Activated CD8-positive, alpha-beta memory T cell treated with anti-CD3 and anti-CD28 coated beads, Interleukin-2, amount 50 U/mL, for 48 hours (primary cell): Measurements from ENCODE around the gene ARHGAP4.
A peak's percentile ranks its signal among the peaks of the same experiment; 100 is the strongest.

Experiments
- DNase-seq: peaks from one replicate; pipeline ENCODE4 v3.0.0-alpha.2; 2020

Gene ARHGAP4

DNA sequence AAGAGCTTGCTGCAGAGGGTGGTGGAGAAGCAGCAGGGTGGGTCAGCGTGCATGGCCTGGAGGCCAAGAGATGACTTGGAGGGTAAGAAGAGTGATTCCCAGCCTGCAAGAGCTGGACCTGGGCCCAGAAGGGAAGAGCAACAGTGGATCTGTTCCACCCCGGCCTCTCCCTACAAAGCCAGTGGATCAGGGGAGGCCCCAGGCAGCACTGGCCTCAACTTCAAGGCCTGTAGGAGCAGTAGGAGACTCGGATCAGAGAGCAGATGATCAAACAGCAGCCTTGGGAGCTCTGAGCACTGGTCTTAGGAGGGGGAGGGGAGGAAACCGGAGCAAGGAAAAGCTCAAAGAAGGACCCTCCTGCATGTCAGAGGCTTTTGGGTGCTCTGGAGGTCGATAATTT, 47.7 kb downstream of the ARHGAP4 start:
- no peak for DNase-seq

DNA sequence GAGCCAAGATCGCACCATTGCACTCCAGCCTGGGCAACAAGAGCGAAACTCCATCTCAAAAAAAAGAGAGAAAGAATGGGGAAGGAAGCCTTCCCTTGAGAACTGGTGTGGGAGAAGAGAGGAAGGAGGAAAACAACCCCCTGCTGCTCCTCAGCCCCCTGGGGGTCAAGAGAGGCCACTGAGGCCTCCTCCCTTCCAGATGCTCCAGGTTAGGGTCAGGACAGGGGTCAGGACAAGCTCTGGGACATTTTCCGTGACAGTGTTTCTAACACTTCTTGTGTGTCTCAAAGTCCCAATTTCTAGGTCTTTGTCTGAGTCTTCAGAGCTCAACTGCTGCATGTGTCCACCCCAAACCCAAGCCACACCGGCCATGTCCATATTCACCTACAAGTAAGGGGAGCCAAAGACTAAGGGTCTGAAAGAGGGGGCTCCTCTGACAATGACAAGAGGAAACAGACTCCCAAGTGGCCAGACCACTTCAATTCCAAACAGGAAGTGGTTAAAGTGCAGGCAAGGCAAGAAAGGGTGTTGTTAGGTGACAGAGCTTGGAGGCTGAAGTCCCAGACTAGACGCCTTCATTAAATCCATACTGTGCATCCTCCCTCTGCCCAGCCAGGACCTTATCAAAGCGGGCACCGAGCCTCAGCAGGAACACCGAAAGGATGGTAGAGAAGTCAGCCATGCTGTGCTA, 48.3 kb downstream of the ARHGAP4 start:
- DNase-seq, result no peak

DNA sequence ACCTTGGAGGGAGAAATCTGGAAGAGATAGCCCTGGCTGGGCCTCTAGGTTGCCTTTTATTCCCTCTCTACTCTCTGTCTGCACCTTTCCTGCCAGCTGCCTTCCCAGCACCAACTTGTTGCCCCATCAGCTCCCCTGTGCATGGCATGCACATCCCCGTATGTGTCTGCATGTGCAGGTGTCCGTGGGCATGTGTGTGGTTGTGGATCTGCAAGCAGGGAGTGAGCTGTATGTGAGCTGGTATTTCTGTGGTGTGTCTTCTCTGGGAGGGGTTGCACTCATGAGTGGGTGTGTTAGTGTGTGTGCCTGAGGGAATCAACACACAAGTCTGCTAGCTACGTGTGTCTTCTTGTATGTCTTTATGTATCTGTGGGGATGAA, 50.0 kb downstream of the ARHGAP4 start:
- no peak for DNase-seq

DNA sequence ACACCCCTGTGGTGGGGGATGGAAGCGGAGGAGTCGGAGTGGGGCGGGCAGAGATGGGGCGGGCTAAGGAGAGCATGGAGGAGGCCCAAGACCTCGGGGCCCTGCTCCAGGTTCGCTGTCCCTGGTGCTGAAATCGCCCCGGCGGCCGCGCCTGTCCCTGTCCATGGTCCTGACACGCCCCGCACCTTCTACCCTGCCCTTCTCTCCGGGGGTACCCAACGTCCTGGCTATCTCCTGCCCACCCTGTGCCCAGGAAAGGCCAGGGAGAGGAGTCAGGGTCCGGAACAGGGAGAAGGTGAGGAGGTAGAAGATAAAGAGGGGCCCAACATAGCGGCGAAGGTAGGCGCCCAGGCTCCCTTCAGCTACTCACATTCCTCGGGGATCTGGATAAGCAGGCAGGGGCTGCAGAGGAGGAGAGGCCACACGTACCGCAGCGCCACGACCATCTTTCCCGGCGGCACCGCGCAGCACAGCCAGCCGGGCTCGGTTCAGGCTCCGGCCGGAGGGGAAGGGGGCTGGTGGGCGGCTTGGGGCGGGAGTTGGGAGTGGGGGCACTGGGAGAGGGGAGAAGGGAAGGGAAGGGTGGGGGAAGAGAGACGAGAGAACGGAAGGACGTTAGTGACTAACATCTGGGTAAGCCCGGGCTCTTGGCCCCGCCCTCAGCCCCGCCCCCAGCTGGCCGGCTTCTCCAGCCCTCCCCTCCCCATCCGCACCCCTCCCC, 50.5 kb downstream of the ARHGAP4 start:
- peak; percentile 90 for DNase-seq

DNA sequence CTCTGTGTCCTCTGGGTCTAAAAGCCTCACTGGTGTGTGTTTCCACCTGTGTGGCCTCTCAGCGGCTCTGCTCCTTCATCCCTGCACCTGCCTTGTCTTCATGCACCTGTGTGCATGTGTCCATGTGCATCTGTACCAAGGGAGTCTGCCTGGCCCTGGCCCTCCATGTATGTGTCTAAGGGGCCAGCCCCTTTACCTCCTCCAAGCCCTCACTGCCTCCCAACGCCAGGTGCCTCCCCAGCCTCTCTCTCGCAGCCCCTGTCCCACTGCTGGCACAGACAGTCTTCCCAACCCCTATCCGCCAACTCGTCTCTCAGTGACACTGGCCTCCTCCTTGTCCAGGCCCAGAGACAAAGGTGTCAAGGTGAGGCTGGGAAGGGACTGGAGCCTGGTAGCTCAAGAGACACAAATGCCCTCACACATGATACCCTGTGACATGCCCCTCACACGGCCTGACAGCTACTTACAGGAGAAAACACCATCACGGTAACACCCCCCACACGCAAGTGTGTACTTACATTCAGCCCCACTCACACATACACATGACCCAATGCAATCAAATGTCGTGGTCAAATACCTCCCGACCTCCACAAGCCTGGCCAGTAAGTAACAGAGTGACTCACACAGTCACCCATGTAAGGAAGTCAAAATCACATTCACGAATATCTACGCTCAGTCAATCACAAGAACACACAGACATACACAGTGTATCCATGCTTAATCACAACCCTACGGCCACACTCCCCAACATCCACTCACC, 51.5 kb downstream of the ARHGAP4 start:
- no peak for DNase-seq

DNA sequence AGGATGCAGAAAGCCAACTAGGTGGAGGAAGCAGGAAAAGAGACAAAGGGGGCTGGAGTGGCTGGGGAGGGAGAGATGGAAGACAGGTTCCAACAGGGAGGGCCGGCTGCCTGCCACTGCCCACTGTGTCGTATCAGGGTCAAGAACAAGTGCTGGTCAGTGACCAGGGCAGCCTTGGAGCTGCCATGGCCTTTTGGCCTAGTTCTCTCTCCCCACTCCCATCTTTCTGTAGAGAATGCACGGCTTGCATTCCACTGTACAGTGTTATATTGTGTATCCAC, 52.0 kb downstream of the ARHGAP4 start:
- no peak for DNase-seq

DNA sequence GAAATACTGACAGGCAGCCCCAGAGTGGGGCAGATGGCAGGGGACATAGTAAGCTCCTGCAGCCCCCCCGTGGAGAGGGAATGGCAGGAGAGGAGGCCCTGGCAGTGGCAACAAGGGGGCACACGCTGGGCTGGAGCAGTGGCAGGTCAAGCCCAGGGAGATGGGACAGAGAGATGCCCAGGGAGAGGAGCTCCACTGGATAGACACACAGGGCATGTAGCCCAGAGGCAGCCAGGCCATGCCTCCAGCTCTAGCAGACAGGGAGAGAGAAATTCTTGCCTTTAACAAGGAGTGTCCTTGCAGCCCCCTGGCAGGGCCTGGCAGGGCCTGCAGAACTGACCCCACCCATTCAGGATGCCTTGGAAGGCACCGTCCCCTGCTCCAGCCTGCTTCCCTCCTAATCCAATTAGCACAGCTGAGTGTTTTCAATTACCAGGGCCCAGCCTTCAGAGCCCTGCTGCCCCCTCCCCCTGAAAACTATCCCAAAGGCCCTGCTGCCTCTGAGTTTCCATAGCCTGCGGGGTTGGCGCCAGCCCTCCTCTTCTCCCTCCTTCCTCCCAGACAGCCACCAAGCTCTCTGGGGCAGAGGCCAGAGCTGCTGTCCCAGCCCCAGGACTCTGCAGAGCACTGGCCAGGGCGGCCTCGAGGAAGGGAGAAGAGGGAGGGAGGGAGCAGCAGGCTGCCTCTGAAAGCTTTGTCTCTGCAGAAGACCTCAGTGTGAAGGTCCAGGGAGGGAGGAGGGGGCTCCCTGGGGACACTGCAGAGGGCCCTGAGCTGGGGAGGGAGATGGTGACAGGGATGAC, 52.6 kb downstream of the ARHGAP4 start:
- DNase-seq, result no peak

DNA sequence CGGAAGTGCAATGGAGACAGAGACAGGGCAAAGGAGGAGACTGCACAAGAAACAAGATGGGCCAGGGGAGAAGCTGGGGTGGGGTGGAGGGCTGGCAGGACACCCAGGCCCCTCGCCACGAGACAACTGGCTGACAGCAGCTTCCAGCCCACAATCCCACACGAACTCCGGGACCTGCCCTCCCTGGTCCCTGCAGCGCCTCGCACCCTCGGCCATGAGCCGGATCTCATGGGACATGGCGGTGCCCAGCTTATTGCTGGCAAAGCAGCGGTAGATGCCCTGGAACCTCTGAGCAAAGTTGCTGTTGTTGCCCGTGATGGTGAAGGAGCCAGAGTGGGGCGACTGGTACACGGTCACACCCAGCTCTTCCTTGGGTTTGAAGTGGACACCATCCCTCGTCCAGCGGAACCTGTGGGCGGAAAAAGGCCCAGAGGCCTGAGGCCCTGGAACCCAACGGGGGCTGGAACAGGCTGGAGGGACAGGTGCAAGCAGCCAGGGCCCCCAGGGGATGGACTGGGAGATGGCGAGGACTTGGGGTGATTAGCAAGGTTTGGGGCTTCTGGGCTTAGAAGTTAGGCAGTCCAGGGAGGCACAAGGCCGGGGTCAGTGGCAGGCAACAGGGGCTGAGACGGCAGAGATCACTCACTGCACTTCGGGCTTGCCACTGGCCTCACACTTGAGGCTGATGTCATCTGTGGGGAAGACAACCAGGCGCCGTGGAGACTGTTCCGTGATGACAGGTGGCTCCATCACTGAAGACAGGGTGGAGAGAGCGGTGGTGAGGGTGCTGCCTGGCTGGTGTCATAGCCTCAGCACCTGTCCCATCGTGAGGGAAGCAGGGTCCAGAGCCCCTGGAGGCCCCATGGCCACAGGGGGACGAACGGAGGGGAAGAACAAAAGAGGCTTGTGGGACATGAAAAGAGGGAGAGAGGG, 53.9 kb downstream of the ARHGAP4 start:
- DNase-seq, result no peak

DNA sequence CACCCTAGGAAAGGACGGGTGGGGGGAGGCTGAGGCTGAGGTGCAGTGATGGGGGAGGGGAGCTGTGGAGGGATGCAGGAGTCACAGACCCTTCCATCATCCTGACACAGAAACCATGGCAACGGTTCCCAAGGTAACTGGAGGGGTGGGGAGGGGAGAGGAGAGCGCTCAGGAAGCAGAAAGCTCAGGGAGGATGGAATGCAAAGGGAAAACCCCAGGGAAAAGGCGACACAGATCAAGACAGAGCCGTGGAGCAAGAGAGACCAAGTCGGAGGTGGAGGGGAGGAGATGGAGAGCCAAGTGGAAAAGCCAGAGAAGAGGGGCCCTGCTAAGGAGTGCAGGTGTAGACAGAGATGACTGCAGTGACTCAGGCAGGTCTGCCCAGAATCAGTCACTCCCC, 54.6 kb downstream of the ARHGAP4 start:
- no peak for DNase-seq

DNA sequence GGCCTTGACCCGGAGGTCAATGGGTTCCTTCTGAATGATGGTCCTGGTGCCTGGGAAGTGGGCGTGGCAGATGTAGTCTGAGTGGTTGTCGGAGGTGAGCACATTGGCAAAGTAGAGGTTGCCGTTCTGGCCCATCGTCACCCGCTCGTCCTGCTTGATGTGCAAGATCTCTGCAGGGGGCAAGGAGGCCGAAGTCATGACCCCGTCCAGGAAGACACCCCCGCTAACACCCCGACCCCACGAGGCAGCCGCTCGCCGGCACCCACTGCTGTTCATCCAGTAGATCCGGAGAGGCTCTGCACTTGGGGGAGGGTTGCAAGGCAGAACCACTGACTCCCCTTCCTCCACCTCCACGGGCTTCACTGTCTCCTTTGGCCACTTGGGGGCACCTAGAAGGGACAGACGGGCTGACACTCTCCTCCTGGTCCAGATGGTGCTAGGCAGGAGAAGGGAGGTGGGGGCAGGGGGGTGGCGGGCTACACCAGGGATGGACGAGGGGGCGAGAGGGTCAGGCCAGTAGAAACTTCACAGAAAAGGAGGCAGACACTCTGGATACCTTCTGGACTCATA, 55.2 kb downstream of the ARHGAP4 start:
- no peak for DNase-seq

DNA sequence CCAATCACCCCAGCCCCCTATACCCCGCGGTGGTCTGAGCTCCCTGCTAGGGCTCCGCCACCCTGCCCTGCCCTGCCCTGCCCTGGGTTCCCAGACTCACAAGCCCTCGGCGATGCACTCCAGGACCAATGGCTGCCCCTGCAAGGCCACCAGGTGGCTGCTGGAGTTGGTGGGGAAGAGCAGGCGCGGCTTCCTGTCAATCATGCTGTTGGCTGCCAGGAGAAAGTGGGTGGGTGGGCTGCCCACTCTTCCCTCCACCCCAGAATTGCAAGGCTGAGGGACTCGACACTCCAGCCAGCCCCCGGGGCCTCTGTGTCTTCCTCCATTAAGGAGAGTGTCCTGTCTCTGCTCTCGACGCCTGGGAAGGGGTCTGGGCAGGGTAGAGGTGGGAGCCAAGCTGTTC, 55.8 kb downstream of the ARHGAP4 start:
- no peak for DNase-seq

DNA sequence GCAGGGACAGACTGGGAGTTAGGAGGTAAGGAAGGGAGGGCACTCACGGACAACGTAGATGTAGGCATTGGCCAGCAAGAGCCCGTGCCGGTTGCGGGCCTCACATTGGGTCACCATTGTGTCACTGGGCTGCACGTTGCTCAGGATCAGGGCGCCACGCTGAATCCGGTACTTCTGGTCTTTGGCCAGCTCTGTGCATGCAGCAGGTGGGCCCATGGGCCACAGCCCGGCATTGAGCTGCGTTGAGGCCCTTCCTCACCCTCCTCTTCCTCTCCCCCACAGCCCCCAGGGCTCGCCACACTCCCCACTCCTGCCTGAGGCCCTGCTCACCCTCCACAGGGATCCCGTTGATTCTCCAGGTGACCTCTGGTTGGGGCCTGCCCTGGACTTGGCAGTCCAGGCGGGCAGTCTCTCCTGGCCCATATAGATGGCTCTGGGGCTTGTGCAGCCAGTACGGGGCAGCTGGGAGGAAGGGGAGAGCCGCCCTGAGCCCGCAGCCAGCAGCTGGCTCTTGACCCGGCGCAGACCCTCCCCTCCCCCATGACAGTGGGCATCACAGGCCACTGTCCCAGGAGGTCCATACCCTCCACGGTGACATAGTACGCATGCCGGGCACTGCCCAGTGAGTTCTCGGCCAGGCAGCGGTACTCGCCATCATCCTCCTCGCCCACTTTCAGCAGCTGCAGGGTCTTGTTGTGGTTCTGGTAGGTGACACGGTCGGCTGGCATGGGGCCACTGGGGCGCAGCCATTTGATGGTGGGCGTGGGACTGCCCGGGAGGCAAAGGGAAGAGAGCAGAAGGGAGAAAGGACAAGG, 56.4 kb downstream of the ARHGAP4 start:
- DNase-seq, result no peak

DNA sequence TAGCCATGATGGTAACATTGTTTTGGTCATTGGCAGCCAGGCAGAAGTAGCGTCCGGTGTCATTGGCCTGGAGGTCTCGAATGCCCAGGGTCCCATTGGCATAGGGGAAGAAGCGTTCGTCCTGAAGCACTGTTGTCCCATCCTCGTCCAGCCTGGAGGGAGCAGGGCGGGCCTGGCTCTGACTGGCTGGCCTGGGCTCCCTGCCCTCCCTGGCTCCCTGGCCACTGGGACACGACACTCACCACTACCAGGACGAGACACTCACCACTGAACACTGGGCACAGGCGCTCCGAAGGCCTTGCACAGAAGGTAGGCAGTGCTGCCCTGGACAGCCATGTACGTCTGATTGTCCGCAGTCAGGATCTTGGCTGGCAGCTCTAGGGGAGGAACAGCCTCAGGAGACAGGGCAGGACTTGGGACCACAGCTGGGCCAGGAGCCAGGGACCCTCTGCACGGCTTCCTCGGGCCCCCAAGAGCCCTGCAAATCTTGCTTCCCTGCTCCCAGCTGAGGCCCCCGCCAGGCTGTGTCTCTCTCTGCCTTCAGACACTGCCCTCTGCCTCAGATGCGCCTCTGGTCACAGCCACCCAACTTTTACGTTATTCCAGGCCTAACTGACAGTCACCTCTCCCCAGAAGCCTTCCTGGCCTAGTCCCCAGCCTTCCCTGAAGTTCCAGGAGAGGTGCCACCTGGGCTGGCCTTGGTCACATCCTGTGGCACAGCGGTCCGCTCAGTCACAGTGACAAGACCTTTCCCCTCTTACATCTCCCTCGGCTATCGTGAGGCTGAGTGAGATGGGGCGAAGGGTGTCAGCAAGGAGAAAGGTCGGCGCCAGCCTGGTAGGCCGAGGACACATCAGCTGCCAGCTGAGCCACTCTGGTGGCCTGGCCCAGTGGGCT, 57.2 kb downstream of the ARHGAP4 start:
- no peak for DNase-seq

DNA sequence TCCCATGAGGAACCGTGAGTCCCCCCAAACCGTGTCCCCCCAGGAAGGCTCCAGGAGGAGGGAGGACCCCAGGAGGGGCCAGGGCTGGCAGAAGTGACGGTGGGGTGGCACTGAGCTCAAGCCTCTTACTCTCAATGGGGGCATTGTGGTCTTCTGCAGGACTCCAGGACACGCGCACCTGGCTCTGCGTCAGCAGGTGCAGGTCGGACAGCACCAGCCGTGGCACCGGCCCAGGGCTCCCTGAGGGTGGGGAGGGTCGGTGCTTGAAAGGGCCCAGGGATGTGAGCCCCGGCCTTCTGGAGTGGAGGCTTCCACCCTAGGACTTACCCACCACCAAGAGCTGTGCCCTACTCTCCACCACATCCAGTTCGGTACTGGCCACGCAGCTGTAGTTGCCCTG, 58.4 kb downstream of the ARHGAP4 start:
- DNase-seq, result no peak

DNA sequence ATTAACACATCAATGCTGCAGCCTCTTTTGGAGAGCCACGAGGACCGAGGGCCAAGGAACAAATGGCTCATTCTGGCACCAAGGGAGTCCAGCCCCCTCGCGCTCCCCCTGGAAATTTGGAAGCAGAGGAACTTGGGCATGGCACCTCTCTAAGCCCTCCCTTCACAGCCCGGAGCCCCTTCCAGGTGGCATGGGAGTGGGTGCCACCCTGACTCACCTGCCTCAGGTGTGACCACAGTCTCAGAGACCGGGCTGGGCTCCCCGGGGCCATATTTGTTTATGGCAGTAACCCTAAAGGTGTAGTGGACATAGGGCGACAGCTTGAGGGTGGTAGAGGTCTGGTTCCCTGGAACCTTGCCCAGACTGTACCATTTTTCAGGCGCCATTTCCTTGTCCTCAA, 58.9 kb downstream of the ARHGAP4 start:
- no peak for DNase-seq

DNA sequence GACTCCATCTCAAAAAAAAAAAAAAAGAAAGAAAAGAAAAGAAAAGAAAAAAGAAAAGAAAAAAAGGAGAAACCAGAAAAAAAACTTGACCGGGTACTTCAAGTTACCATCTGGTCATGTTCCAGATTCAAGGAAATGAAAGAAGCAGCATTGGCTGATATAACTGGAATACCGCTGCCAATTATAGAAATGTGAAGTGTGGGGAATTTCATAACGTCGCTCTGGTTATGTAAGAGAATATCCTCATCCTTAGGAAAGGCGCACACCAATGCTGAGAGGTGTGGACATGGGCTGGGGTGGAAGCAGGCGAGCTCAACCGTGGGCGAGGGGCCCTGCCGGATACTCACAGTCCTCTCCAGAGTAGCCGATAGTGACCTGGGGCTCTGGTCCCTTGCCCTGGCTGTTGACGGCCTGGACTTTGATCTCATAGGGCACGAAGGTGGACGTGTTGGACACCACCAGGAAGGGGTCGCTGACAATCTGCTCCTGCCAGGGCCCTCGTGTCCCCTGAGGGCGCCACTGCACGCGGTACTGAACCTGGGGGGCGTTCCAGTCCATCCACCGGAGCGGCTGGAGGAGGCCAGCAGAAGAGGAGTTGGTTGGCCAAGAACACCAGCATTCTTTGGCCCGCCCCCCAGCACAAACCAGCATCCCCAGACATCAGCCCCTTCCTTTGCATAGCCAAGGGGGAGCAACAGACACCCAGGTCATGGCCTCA, 59.6 kb downstream of the ARHGAP4 start:
- DNase-seq, result no peak

DNA sequence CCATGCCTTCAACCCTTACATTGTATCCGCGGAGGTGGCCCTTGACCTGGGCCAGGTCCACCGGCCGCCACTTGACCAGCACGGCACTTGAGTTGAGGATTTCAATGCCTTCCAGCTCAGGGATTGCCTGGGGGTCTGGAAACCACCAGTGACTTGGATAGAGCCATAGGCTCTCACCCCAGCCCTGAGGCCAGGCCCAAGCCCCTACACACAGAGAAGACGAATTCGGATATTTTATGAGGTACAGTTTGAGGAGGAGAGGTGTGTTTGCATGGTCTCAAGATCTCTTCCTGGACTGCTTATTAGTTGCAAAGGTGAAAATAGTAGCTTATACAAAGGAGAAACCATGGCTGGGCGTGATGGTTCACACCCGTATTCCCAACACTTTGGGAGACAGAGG, 60.4 kb downstream of the ARHGAP4 start:
- no peak for DNase-seq

DNA sequence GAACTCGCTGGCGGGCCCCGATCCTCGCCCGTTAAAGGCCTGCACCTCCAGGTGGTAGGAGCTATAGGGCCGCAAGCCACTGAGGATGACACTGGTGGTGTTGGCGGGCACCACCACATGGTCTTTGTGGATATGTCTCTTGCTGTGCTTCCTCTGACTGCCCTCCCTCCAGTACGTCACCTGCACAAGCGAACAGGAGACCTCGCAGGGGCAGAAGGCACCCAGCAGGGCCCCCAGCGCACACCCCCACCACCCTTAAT, 60.8 kb downstream of the ARHGAP4 start:
- DNase-seq, result no peak

DNA sequence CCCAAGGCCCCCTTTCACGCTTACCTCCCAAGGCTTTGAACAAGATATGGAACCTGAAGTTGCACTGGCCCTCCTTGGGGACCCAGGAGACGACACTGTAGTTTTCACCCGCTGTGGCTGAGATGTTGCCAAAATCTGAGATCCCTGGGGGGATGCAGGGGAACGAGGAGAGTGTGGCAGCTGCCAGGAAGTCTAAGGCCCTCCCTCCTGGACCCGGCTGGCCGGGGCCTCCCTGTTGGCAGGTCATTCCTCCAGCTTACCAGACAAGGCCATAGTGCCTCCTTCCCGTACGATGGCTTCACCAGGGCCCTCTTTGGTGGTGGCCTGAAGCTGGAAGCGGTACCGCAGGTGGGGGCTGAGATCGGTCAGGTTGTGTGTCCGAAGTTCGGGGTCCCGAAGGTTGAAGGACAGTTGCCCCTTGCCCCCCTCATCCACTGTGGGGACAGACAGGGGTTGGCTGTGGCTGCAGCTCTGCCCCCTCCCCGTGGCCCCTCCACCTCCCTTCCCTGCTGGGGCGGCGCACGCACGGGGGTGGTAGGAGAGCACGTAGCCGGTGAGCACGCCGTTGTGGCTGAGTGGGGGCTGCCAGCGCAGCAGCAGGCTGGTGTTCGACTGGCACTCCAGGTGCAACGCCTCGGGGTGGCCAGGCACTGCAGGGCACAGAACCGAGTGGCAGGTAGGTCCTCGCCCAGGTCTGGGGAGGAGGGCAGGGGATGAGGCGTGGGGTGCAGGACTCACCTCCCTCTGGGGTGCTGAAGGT, 61.3 kb downstream of the ARHGAP4 start:
- no peak for DNase-seq
